Mesothelial cell of epicardium (in vitro differentiated cells): Measurements from ENCODE around the gene PLPPR1. TPM values are rescaled to one million over a fixed set of nuclear protein-coding genes. Genes with fewer than 3 reads are reported as not detected.

Source experiments
- DNase-seq, 2 experiments: peaks; one replicate each; pipeline ENCODE4 v3.0.0; 2021; ENCODE audit warnings: low spot score in 2 of 2; ENCODE audit not compliant: unreplicated experiment in 2 of 2
- H3K27ac Mint-ChIP-seq: 2 replicates; pipeline ENCODE4 v1.8.0; 2021; ENCODE audit warnings: mixed read lengths
- H3K27me3 Mint-ChIP-seq: 2 replicates; pipeline ENCODE4 v1.8.0; 2021; ENCODE audit warnings: low read depth, mixed read lengths
- H3K36me3 Mint-ChIP-seq: 2 replicates; pipeline ENCODE4 v1.8.0; 2021; ENCODE audit warnings: mixed read lengths
- H3K4me1 Mint-ChIP-seq: 2 replicates; pipeline ENCODE4 v1.8.0; 2021; ENCODE audit warnings: mixed read lengths
- H3K4me3 Mint-ChIP-seq: 2 replicates; pipeline ENCODE4 v1.8.0; 2021; ENCODE audit warnings: mild to moderate bottlenecking, moderate library complexity, mixed read lengths
- H3K9me3 Mint-ChIP-seq: 2 replicates; pipeline ENCODE4 v1.8.0; 2021; ENCODE audit warnings: mixed read lengths
- total RNA-seq: library from RNA; stranded (reverse); gene quantifications from 3 replicates; pipeline ENCODE4 v1.2.1, GENCODE V29; 2021
- TF ChIP-seq, protein P1 (sequence below): fragments of 200-600 bp; sonication (generic); IDR thresholded peaks from one replicate; pipeline ENCODE4 v1.5.0; 2021; ENCODE audit warnings: antibody characterized with exemption; ENCODE audit not compliant: unreplicated experiment

Gene PLPPR1
- total RNA-seq, 1 donor from 2014 or later = 1.3 TPM

DNA sequence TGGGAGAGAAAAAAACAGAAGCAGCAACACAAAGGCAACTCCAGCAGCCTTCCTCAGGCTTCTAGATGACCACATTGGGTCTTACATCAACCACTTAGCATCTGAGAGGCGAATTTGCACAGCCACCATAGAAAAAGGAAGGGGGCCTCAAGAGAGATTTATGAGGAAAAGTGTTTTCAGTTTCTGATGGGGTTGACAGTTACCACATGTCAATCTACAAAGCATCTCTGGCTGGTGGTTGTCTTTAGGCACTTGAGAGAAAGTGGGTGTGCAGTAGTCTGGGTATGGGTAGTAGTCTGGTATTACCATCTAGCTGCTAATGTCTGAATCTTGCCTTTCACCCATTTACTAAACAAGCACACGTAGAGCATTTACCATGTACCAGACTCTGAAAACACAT lies 218.8 kb downstream of the PLPPR1 start:
- no peak for DNase-seq
- H3K27me3 Mint-ChIP-seq = peaks cover 14% of the 10 kb centered on the region
- H3K36me3 Mint-ChIP-seq = no peaks in the 10 kb centered on the region
- no peaks in the 10 kb centered on the region for H3K9me3 Mint-ChIP-seq
- no peak overlapping the region for H3K4me3 Mint-ChIP-seq
- no peak overlapping the region for H3K27ac Mint-ChIP-seq
- no peaks in the 10 kb centered on the region for H3K4me1 Mint-ChIP-seq
- TF ChIP-seq, protein P1, sequence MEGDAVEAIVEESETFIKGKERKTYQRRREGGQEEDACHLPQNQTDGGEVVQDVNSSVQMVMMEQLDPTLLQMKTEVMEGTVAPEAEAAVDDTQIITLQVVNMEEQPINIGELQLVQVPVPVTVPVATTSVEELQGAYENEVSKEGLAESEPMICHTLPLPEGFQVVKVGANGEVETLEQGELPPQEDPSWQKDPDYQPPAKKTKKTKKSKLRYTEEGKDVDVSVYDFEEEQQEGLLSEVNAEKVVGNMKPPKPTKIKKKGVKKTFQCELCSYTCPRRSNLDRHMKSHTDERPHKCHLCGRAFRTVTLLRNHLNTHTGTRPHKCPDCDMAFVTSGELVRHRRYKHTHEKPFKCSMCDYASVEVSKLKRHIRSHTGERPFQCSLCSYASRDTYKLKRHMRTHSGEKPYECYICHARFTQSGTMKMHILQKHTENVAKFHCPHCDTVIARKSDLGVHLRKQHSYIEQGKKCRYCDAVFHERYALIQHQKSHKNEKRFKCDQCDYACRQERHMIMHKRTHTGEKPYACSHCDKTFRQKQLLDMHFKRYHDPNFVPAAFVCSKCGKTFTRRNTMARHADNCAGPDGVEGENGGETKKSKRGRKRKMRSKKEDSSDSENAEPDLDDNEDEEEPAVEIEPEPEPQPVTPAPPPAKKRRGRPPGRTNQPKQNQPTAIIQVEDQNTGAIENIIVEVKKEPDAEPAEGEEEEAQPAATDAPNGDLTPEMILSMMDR = no peak

DNA sequence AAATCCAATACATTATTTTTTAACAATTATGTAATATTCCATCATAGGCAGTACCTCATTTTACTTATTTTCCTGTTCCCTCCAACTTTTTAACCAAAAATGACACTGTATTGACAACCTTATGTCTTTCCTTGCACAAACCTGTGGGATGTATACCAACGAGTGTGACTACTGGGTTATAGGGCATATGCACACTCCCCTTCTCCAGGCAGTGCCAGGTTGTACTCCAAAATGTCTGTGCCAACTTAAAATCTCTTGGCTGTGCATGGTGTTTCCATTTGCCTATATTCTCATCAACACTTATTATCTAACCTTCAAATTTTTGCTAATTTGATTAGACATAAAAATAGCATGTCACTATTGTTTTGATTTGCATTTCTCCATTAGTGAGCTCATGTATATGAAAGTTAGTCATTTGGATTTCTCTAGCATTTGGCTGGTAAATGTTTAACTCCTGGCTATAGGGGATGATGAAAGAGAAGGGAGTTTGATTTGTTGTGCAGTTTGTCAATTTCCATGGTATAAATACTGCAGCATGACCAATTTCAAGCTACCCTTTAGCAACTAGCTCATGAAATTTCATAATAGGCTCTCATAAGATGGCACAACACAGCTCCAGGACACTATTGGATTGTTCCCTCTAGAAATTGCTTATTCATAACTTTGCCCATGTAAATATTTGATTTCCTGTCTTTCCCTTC lies 226.4 kb downstream of the PLPPR1 start:
- H3K36me3 Mint-ChIP-seq = no peaks in the 10 kb centered on the region
- TF ChIP-seq, protein P1 = no peak
- peaks cover 22% of the 10 kb centered on the region for H3K27me3 Mint-ChIP-seq
- no peak for DNase-seq
- no peak overlapping the region for H3K4me3 Mint-ChIP-seq
- no peaks in the 10 kb centered on the region for H3K9me3 Mint-ChIP-seq
- H3K4me1 Mint-ChIP-seq = no peaks in the 10 kb centered on the region
- H3K27ac Mint-ChIP-seq = no peak overlapping the region

DNA sequence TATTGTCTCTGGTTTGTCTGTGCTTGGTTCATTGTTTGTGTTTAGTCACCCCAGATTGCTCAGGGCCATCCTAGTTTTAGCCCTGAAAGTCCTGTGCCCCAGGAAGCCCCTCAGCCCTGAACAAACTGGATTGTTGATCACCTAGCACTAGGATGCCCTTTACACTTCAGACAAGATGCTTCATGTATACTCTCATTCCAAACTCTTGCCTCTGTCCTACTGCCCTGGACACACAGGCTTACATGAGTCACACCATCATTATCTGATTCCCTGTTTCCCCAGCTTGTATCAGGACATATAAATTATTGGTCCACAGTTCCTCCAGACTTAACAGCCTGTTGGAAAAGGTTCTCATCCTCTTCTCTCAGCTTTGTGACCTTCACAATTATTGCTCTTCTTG lies 236.2 kb downstream of the PLPPR1 start:
- TF ChIP-seq, protein P1 = no peak
- peaks cover 10% of the 10 kb centered on the region for H3K27me3 Mint-ChIP-seq
- no peaks in the 10 kb centered on the region for H3K36me3 Mint-ChIP-seq
- no peaks in the 10 kb centered on the region for H3K4me1 Mint-ChIP-seq
- no peak overlapping the region for H3K4me3 Mint-ChIP-seq
- H3K27ac Mint-ChIP-seq = no peak overlapping the region
- no peak for DNase-seq
- H3K9me3 Mint-ChIP-seq = no peaks in the 10 kb centered on the region

DNA sequence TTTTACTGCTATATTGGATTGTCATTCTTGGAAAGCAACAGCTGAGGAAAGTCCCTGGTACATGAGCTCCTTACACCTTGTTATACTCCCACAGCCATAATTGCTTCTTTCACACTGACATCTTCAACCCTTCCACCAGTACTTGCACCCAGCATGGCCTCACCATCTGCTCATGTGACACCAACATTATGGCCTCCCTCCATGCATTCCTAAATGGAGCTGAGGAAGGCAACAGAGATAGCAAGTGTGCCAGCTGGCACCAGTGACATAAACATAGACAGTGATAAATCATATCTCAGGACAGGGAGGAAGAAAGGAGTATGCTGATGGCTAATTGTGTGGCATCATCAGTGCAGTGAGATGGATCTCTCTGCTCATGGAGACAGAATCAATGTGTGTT lies 236.7 kb downstream of the PLPPR1 start:
- no peak for DNase-seq
- Mint-ChIP-seq H3K27ac (no peak overlapping the region), H3K9me3 (no peaks in the 10 kb centered on the region), H3K4me3 (no peak overlapping the region), H3K27me3 (peaks cover 12% of the 10 kb centered on the region), H3K4me1 (no peaks in the 10 kb centered on the region), H3K36me3 (no peaks in the 10 kb centered on the region)
- TF ChIP-seq, protein P1 = no peak

DNA sequence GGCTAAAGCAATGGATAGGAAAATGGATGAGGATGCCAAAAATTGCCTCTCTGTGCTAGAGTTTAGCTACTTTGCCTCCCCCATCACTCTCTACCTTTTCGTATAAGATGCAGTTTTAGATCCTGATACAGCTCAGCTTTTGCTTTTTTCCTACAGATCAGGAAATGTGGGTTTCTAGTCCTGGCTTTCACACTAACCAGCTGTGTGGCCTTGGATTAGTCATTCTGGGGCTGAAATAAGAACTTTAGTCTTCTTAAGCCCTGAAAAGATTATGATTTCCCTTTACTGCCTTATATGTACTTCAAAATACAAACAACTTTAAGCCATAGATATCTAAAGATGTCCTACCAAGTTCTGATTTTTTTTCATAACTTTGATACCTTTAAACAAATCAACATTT lies 239.9 kb downstream of the PLPPR1 start:
- Mint-ChIP-seq H3K27me3 (peaks cover 7% of the 10 kb centered on the region), H3K4me3 (no peak overlapping the region), H3K36me3 (no peaks in the 10 kb centered on the region), H3K9me3 (no peaks in the 10 kb centered on the region), H3K27ac (no peak overlapping the region), H3K4me1 (no peaks in the 10 kb centered on the region)
- DNase-seq = no peak
- TF ChIP-seq, protein P1 = no peak
